Measurements from ENCODE around the gene SLC8A2. TPM values are rescaled to one million over a fixed set of nuclear protein-coding genes. Genes with fewer than 3 reads are reported as not detected.

Gene SLC8A2
- total and polyA plus RNA-seq, 11 donors: 0.08 to 0.67 (median 0.29) TPM; not detected in 4

DNA sequence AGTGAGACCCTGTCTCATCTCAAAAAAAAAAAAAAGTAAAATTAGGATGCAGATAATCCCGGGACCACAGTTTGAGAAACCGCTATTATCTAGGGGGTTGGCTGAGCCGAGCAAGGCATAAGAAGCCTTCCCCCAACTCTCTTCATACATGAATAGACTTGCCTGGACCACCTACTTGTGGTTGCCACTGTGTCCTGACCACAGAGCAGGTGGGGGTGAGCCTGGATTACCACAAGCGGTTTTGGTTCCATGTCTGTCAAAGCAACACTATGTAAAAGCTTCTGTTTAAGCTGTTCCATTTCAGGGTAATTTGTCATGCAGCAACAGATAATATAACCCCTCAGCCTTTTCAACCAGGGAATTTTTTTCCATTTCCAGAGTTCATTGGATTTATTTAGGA is 46.4 kb upstream of the SLC8A2 start:
- 69 to 83% (median 73%) methylated on average over 4 of the region's 4 CpGs for WGBS, 4 donors
- no peak overlapping the region for H3K4me3 ChIP-seq
- H3K27ac ChIP-seq: no peak overlapping the region
- H3K9me3 ChIP-seq: no peaks in the 10 kb centered on the region
- peaks cover 0 to 7% (median 0%) of the 10 kb centered on the region in 9 donors for H3K27me3 ChIP-seq
- intact Hi-C loops (cut with DNase I): loop anchor here in 9 of 10 donors (2.0 to 10.0 kb wide), 7 partner anchors 36 to 179 kb away; partner anchors contain the start of genes BICRA (in 2 of the 9) and KPTN (in 1 of the 9)
- ATAC-seq (no peak), DNase-seq (no peak)
- peaks cover 0 to 42% (median 26%) of the 10 kb centered on the region in 12 donors for H3K4me1 ChIP-seq
- TF ChIP-seq POLR2A (IDR thresholded peaks at IDR 0.05): no peak
- TF ChIP-seq, protein P1, sequence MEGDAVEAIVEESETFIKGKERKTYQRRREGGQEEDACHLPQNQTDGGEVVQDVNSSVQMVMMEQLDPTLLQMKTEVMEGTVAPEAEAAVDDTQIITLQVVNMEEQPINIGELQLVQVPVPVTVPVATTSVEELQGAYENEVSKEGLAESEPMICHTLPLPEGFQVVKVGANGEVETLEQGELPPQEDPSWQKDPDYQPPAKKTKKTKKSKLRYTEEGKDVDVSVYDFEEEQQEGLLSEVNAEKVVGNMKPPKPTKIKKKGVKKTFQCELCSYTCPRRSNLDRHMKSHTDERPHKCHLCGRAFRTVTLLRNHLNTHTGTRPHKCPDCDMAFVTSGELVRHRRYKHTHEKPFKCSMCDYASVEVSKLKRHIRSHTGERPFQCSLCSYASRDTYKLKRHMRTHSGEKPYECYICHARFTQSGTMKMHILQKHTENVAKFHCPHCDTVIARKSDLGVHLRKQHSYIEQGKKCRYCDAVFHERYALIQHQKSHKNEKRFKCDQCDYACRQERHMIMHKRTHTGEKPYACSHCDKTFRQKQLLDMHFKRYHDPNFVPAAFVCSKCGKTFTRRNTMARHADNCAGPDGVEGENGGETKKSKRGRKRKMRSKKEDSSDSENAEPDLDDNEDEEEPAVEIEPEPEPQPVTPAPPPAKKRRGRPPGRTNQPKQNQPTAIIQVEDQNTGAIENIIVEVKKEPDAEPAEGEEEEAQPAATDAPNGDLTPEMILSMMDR (IDR thresholded peaks at IDR 0.05): no peak
- no peaks in the 10 kb centered on the region for H3K36me3 ChIP-seq

DNA sequence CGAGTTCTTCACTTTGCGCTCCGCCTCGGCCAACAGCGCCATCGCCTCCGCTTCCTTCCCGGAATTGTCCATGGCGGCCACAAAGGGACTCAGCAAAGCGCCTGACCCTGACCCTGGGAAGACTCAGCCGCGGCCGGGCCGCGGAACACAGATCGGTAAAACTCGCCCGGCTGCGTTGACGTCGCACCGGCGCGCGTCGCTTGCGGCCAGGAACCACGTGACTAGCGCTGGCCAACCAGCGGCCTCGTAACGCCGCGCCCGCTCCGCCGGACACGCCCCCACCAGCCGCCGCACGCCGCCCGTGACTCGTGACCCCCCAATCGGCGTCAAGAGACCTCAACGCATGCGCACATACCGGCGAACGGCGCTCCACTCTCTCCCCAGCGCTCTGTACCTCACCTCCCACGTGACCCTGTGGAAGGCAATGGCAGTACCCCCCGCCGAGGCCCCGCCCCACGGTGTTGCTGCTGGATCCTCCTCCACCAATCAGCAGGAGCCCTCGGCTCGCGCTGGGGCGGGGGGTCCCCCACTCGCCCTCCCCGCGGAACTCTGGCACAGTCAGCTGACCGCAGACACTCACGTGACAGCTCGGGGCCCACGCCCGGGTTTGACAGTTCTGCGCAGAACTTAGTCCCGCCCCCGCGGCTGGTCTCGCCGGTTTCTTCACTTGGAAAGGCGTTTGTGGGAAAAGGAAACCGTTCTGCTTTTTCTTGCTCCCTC is 43.3 kb upstream of the SLC8A2 start, which contains the start of gene NAPA:
Gene NAPA, minus strand, starts transcription at position 195 of the 720 bp plus-strand sequence. Its CDS starts 123 bp downstream, at position 72.
- intact Hi-C loops (cut with DNase I): loop anchor here (1.0 to 10.0 kb wide), 14 partner anchors 30 to 184 kb away; partner anchors contain the start of genes BICRA (in 6 of the 10) and KPTN (in 4 of the 10)
- peak; percentile 100 for DNase-seq
- 0 to 1% (median 1%) methylated on average over 29 to 78 of the region's 78 CpGs for WGBS, 4 donors
- Histone ChIP-seq H3K36me3 (peaks cover 0 to 10% (median 0%) of the 10 kb centered on the region in 9 donors), H3K27ac (peak within 1 kb of the TSS; percentile 86 to 99 (median 95)), H3K27me3 (no peaks in the 10 kb centered on the region), H3K9me3 (no peaks in the 10 kb centered on the region), H3K4me3 (peak within 1 kb of the TSS; percentile 66 to 99 (median 92)), H3K4me1 (peaks cover 17 to 51% (median 42%) of the 10 kb centered on the region in 12 donors)
- TF ChIP-seq, protein P1 (IDR thresholded peaks at IDR 0.05): peak in 1 of 12 donors; percentile 97
- peak; percentile 72 to 90 for TF ChIP-seq POLR2A (IDR thresholded peaks at IDR 0.05)
- peak; percentile 98 to 99 (median 98) for ATAC-seq

DNA sequence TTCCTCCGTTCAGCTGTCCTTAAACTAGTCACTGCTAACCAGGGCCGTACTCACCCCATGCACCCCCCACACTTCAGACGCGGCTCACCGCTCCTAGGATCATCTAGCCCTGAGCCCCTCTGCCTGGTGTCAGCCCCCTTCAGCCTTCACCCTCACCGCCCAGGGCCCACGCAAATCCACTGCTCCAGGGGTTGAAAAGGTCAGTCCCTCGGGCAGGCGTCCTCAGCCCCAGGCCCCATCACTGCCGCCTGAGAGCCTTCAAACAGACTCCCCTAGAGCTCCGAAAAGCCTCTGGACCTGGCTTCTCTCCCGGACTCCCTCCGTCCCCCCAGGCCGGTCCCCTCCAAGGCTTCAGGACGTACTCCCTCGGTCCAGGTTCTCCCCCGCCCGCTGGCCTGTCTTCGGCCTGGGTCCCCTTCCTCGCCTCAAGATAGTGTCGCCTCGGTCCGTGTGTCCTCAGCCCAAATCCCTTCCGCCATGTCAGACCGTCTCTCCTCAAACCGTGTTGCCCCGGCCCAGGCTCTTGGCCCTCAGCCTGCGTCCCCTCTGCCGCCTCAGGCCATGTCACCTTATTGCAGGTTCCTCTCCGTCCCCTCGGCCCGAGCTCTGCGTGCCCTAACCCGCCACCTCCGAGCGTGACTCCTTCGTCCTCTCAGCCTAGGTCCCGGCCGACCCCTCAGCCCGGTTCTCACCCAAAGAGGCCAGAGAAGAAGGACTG is 42.6 kb upstream of the SLC8A2 start:
- Histone ChIP-seq H3K36me3 (peaks cover 0 to 12% (median 0%) of the 10 kb centered on the region in 9 donors), H3K27ac (peak overlapping the region; percentile 86 to 99 (median 95)), H3K4me1 (peaks cover 17 to 59% (median 49%) of the 10 kb centered on the region in 12 donors), H3K27me3 (no peaks in the 10 kb centered on the region), H3K4me3 (peak overlapping the region; percentile 66 to 99 (median 92)), H3K9me3 (no peaks in the 10 kb centered on the region)
- peak in 1 of 4 donors; percentile 0 for ATAC-seq
- TF ChIP-seq POLR2A (IDR thresholded peaks at IDR 0.05): no peak
- TF ChIP-seq, protein P1 (IDR thresholded peaks at IDR 0.05): no peak
- 3 to 5% (median 4%) methylated on average over 37 to 40 of the region's 40 CpGs for WGBS, 4 donors
- intact Hi-C loops (cut with DNase I): loop anchor here in 8 of 10 donors (2.0 to 10.0 kb wide), 9 partner anchors 30 to 184 kb away; partner anchors contain the start of genes BICRA (in 4 of the 8) and KPTN (in 3 of the 8)
- DNase-seq: no peak
